CD14-positive monocyte (primary cell): ENCODE results near the gene SETD3. TPM values are rescaled to one million over a fixed set of nuclear protein-coding genes. Genes with fewer than 3 reads are reported as not detected.

Experiments
- DNase-seq, 3 donors: peaks; one replicate each; pipeline ENCODE4 v3.0.0-alpha.2; 2011 to 2022
- H2AFZ ChIP-seq: 2 replicates; pipeline ENCODE4 v1.6.0; 2012; ENCODE audit warnings: mild to moderate bottlenecking, low read depth, low read length, inconsistent platforms; ENCODE audit not compliant: insufficient read depth, poor library complexity, severe bottlenecking
- H3K27ac ChIP-seq, 2 donors: 1 replicate in 1 of 2; 2 replicates in 1 of 2; pipeline ENCODE4 v1.5.1; 2012 to 2013; ENCODE audit warnings: low read length in 2 of 2, control low read depth in 1 of 2, inconsistent platforms in 1 of 2, low read depth in 1 of 2, mild to moderate bottlenecking in 1 of 2
- H3K27me3 ChIP-seq, 2 donors: one replicate each; pipeline versions ENCODE4 v1.6.0 to v1.6.1; 2011 to 2013; ENCODE audit warnings: low read length in 2 of 2; ENCODE audit not compliant: control insufficient read depth in 2 of 2, insufficient read depth in 2 of 2
- H3K36me3 ChIP-seq, 2 donors: replicated peaks in 1 of 2; 1 replicate in 1 of 2; 2 replicates in 1 of 2; pipeline versions ENCODE4 v1.5.1 to v1.6.1; 2012 to 2013; ENCODE audit warnings: low read length in 2 of 2, control low read depth in 1 of 2, inconsistent platforms in 1 of 2, mild to moderate bottlenecking in 1 of 2; ENCODE audit not compliant: insufficient read depth in 2 of 2, control insufficient read depth in 1 of 2
- H3K4me1 ChIP-seq, 2 donors: 1 replicate in 1 of 2; 2 replicates in 1 of 2; pipeline versions ENCODE4 v1.5.1 to v1.6.1; 2012 to 2013; ENCODE audit warnings: low read length in 2 of 2, control low read depth in 1 of 2, inconsistent platforms in 1 of 2, mild to moderate bottlenecking in 1 of 2, moderate library complexity in 1 of 2; ENCODE audit not compliant: insufficient read depth in 2 of 2, control insufficient read depth in 1 of 2
- H3K4me2 ChIP-seq: replicated peaks from 2 replicates; pipeline ENCODE3; 2012; ENCODE audit warnings: low read length, moderate library complexity, mild to moderate bottlenecking; ENCODE audit not compliant: poor library complexity, severe bottlenecking; ENCODE audit errors: extremely low read depth
- H3K4me3 ChIP-seq, 3 experiments: fragments of 200-600 bp in 1 of 3; sonication (generic) in 1 of 3; replicated peaks in 1 of 3; 1 replicate in 2 of 3; 2 replicates in 1 of 3; pipeline ENCODE4 v1.5.1; 2011 to 2013; ENCODE audit warnings: low read length in 3 of 3, mild to moderate bottlenecking in 3 of 3, control low read depth in 2 of 3, low read depth in 2 of 3, inconsistent platforms in 1 of 3, moderate library complexity in 1 of 3
- H3K79me2 ChIP-seq: 2 replicates; pipeline ENCODE4 v1.6.0; 2012; ENCODE audit warnings: mild to moderate bottlenecking, control low read depth, inconsistent platforms, low read length, moderate library complexity; ENCODE audit not compliant: insufficient read depth
- H3K9ac ChIP-seq: 2 replicates; pipeline ENCODE4 v1.6.0; 2017; ENCODE audit warnings: low read length, mild to moderate bottlenecking; ENCODE audit not compliant: insufficient read depth, poor library complexity, severe bottlenecking
- H3K9me3 ChIP-seq, 2 donors: replicated peaks in 1 of 2; 1 replicate in 1 of 2; 2 replicates in 1 of 2; pipeline versions ENCODE4 v1.5.1 to v1.6.1; 2012 to 2013; ENCODE audit warnings: low read length in 2 of 2, control low read depth in 1 of 2; ENCODE audit not compliant: control insufficient read depth in 1 of 2, insufficient read depth in 1 of 2
- H4K20me1 ChIP-seq: 2 replicates; pipeline ENCODE4 v1.6.0; 2012; ENCODE audit warnings: mild to moderate bottlenecking, low read length, control low read depth, moderate library complexity; ENCODE audit not compliant: insufficient read depth
- H3K27ac Mint-ChIP-seq, 7 donors: one replicate each; pipeline ENCODE4 v1.8.0; 2020; ENCODE audit warnings: mild to moderate bottlenecking in 7 of 7, mixed read lengths in 7 of 7, moderate library complexity in 6 of 7, inconsistent platforms in 2 of 7
- H3K27me3 Mint-ChIP-seq, 3 donors: one replicate each; pipeline ENCODE4 v1.8.0; 2021 to 2022; ENCODE audit warnings: low read depth in 3 of 3, mild to moderate bottlenecking in 3 of 3, mixed read lengths in 3 of 3, moderate library complexity in 3 of 3, inconsistent platforms in 1 of 3
- H3K36me3 Mint-ChIP-seq, 2 donors: one replicate each; pipeline ENCODE4 v1.8.0; 2020; ENCODE audit warnings: mixed read lengths in 2 of 2, inconsistent platforms in 1 of 2, mild to moderate bottlenecking in 1 of 2
- H3K4me1 Mint-ChIP-seq: one replicate; pipeline ENCODE4 v1.8.0; 2020; ENCODE audit warnings: mild to moderate bottlenecking, mixed read lengths
- H3K4me3 Mint-ChIP-seq, 2 donors: one replicate each; pipeline ENCODE4 v1.8.0; 2020; ENCODE audit warnings: mild to moderate bottlenecking in 2 of 2, mixed read lengths in 2 of 2, moderate library complexity in 1 of 2
- H3K9me3 Mint-ChIP-seq, 7 donors: one replicate each; pipeline ENCODE4 v1.8.0; 2020 to 2022; ENCODE audit warnings: mixed read lengths in 7 of 7, mild to moderate bottlenecking in 6 of 7, moderate library complexity in 6 of 7, inconsistent platforms in 2 of 7
- WGBS: methylation state at CpG from one replicate; pipeline ENCODE4 v1.1.5; 2013; ENCODE audit warnings: missing lambda C conversion rate; ENCODE audit not compliant: insufficient coverage; 5-methylcytosine and 5-hydroxymethylcytosine counted together
- intact Hi-C, 2 donors: fragments of 100-400 bp; cut with micrococcal nuclease; formaldehyde crosslinking; loops; one replicate each; pipeline versions ENCODE4 v1.15.0 to v1.15.1; 2023
- polyA plus RNA-seq, 3 donors: library from polyadenylated mRNA; depleted of rRNA in 1 of 3; unstranded in 2 of 3; stranded (reverse) in 1 of 3; fragments of 300-500 nt in 2 of 3; fragments of >200 nt in 1 of 3; fragmentation: Illumina TruSeq in 2 of 3; gene quantifications; 1 replicate in 2 of 3; 2 replicates in 1 of 3; pipeline ENCODE4 v1.2.3, GENCODE V29; 2012 to 2021
- TF ChIP-seq, protein P1 (sequence below): fragments of 200-600 bp; IDR thresholded peaks from one replicate; pipeline ENCODE4 v1.8.0; 2022; ENCODE audit warnings: antibody characterized with exemption, mild to moderate bottlenecking

The SETD3 gene
- polyA plus RNA-seq, 3 donors = 22.9 to 39.5 (median 38.7) TPM

DNA sequence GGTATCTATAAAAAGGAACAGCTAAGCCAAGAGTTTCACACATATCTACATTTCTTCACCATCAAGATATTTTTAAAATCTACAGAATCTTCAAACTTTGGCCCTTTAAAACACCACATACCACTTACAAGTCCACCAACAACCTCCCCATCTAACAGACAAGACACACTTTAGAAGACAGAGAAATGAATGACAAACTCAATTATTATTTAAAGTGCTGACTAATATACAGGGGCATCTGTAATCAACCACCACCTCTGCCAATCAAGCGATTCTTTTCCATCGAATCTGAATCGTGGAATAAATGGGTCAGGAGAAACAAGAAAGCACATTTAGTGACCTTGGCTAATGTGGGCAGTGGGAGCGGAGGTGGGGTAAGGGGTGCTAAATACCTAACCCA, 7.7 kb downstream of the SETD3 start:
- H3K9ac ChIP-seq = no peak overlapping the region
- H3K4me3 Mint-ChIP-seq = no peak overlapping the region
- peaks cover 11 to 18% of the 10 kb centered on the region in 2 donors for H3K4me1 ChIP-seq
- no peaks in the 10 kb centered on the region for H3K9me3 Mint-ChIP-seq
- no peaks in the 10 kb centered on the region for H3K27me3 Mint-ChIP-seq
- peaks cover 100% of the 10 kb centered on the region for H3K79me2 ChIP-seq
- WGBS = no CpG with 5 or more reads among the region's 4 CpGs
- TF ChIP-seq, protein P1, sequence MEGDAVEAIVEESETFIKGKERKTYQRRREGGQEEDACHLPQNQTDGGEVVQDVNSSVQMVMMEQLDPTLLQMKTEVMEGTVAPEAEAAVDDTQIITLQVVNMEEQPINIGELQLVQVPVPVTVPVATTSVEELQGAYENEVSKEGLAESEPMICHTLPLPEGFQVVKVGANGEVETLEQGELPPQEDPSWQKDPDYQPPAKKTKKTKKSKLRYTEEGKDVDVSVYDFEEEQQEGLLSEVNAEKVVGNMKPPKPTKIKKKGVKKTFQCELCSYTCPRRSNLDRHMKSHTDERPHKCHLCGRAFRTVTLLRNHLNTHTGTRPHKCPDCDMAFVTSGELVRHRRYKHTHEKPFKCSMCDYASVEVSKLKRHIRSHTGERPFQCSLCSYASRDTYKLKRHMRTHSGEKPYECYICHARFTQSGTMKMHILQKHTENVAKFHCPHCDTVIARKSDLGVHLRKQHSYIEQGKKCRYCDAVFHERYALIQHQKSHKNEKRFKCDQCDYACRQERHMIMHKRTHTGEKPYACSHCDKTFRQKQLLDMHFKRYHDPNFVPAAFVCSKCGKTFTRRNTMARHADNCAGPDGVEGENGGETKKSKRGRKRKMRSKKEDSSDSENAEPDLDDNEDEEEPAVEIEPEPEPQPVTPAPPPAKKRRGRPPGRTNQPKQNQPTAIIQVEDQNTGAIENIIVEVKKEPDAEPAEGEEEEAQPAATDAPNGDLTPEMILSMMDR = no peak
- H3K4me3 ChIP-seq = no peak overlapping the region
- peaks cover 28% of the 10 kb centered on the region for H3K4me1 Mint-ChIP-seq
- peak overlapping the region in 2 of 7 donors; percentile 2 to 51 for H3K27ac Mint-ChIP-seq
- peaks cover 0 to 3% of the 10 kb centered on the region in 2 donors for H3K36me3 Mint-ChIP-seq
- intact Hi-C loops = no loop called here
- peak overlapping the region in 1 of 2 donors; percentile 22 for H3K27ac ChIP-seq
- no peaks in the 10 kb centered on the region for H3K27me3 ChIP-seq
- no peaks in the 10 kb centered on the region for H3K36me3 ChIP-seq
- no peaks in the 10 kb centered on the region for H3K9me3 ChIP-seq
- peaks cover 98% of the 10 kb centered on the region for H4K20me1 ChIP-seq
- no peak for DNase-seq
- no peak overlapping the region for H2AFZ ChIP-seq
- H3K4me2 ChIP-seq = no peak overlapping the region

DNA sequence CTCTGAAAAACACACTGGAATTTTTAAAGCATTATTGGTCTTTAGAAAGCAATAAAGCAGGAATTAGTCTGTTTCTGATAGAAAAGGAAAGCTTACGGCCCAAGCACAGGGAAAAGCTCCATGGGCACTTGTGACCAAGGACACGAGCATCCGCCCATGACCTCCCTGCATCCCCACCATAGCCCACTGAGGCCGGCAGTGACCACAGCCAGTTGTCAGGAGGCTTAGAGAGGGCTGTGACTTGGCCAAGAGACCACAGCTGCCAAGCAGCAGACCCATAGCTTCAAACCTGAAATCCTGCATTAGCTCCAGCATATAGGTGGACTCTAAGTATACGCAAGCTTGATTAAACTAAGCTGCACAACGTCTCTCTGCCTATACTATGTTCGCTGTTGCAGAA, 8.9 kb downstream of the SETD3 start:
- Mint-ChIP-seq H3K4me3 (no peak overlapping the region), H3K36me3 (peaks cover 1 to 3% of the 10 kb centered on the region in 2 donors), H3K27me3 (no peaks in the 10 kb centered on the region), H3K4me1 (peaks cover 18% of the 10 kb centered on the region), H3K27ac (no peak overlapping the region), H3K9me3 (no peaks in the 10 kb centered on the region)
- no peak overlapping the region for H3K4me3 ChIP-seq
- H3K9me3 ChIP-seq = no peaks in the 10 kb centered on the region
- TF ChIP-seq, protein P1 = no peak
- intact Hi-C loops = no loop called here
- H3K4me2 ChIP-seq = no peak overlapping the region
- no peak for DNase-seq
- no peak overlapping the region for H2AFZ ChIP-seq
- H3K4me1 ChIP-seq = peaks cover 3 to 8% of the 10 kb centered on the region in 2 donors
- WGBS = 97% methylated on average over 5 of the region's 7 CpGs
- H3K79me2 ChIP-seq = peaks cover 100% of the 10 kb centered on the region
- H4K20me1 ChIP-seq = peaks cover 100% of the 10 kb centered on the region
- peak overlapping the region in 1 of 2 donors; percentile 23 for H3K27ac ChIP-seq
- H3K9ac ChIP-seq = no peak overlapping the region
- H3K27me3 ChIP-seq = no peaks in the 10 kb centered on the region
- peaks cover 0 to under 1% of the 10 kb centered on the region in 2 donors for H3K36me3 ChIP-seq
